SU-DHL-6 (cell line): Measurements from ENCODE around the gene HDGFL2.

ENCODE experiments used
- CTCF ChIP-seq: fragments of 200-600 bp; sonication (generic); IDR thresholded peaks from one replicate; pipeline ENCODE4 v1.5.1; 2017; ENCODE audit warnings: antibody characterized with exemption, mild to moderate bottlenecking, low read length, moderate library complexity; ENCODE audit not compliant: insufficient read depth, poor library complexity, severe bottlenecking
- EZH2phosphoT487 ChIP-seq: fragments of 200-600 bp; sonication (generic), shearing (Covaris generic); conservative IDR thresholded peaks from 2 replicates; pipeline ENCODE4 v1.6.1; 2018; ENCODE audit warnings: mild to moderate bottlenecking, antibody characterized with exemption, low read length, moderate library complexity, mixed read lengths

GRCh38 chr19:4501691-4502090 lies 29.6 kb downstream of the HDGFL2 start:
- no peak for TF ChIP-seq CTCF
- no peak for TF ChIP-seq EZH2phosphoT487
